GM19193 (cell line): Measurements from ENCODE around the gene MYL7.

ENCODE experiments used
- POLR2A ChIP-seq: IDR thresholded peaks from 4 replicates; pipeline ENCODE4 v1.6.1; 2011; ENCODE audit not compliant: insufficient read depth, insufficient read length; ENCODE audit errors: extremely low read depth

The MYL7 gene

DNA sequence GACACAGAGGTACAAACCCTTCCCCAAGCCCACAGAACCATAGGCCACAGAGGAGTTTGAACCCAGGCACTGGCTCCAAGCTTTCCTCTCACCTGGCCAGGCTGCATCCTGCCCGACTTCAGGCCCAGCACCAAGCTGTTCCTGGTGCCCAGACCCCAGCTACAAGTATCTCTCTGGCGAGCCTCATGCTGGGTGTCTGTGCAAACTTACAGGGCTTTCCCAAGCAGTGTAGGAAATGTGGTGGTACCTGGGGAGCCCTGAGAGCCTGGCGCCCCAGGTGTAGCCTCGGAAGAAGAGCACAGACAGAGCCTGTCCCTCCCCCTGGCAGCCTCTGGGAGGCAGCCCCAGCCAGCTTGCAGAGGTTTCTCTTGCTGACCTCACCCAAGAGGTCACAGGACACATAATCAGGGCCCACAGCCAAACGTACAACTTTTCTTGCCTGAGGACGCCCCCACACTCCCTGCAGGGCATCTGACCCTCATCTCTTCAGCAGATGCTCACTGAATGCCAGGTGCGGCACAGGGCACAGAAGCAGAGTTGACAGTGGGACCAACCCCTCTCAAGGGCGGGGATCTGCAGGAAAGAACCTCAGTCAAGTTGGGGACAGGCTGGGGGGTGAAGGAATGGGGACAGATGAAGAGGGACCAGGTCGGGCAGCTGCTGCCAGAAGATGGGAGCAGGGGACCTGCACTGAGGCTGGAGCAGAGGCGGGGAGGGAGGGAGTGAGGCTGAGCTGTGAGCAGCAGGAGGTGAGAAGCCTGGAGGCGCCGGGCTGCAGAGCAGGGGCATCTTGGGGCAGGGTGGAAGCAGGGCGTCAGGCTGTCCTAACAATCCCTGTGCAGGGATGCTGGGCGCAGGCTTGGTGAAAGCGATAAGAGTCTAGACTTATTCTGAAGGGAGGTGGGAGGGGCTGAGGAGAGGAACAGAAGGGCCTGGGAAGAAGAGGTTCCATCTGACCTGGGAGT lies 16.3 kb upstream of the MYL7 start:
- no peak for TF ChIP-seq POLR2A

DNA sequence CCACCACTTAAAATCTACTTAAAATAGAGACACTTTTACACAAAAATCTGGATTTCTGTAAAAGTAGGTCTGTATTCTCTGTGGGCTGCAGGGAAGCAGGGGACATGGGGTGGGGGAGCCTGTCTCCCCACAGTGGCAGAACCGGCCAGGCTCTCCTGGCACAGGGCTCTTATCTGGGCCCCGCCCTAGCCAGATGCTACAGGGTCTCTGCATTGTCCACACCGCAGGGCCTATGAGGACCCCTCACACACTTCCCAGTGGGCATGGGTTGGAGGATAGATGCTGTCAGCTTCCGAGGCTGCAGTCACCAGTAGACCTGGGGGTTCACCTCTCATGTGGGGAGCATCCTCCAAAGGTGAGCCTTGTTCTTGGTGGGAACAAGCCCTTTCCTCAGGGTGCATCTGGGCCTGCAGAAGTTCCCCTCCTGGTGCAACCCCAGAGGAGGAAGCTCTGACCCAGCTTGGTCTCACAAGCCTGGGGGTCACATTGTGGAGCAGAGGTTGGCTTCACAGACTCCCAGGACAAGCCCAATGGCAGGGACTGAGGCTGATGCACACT lies 15.4 kb upstream of the MYL7 start:
- no peak for TF ChIP-seq POLR2A

DNA sequence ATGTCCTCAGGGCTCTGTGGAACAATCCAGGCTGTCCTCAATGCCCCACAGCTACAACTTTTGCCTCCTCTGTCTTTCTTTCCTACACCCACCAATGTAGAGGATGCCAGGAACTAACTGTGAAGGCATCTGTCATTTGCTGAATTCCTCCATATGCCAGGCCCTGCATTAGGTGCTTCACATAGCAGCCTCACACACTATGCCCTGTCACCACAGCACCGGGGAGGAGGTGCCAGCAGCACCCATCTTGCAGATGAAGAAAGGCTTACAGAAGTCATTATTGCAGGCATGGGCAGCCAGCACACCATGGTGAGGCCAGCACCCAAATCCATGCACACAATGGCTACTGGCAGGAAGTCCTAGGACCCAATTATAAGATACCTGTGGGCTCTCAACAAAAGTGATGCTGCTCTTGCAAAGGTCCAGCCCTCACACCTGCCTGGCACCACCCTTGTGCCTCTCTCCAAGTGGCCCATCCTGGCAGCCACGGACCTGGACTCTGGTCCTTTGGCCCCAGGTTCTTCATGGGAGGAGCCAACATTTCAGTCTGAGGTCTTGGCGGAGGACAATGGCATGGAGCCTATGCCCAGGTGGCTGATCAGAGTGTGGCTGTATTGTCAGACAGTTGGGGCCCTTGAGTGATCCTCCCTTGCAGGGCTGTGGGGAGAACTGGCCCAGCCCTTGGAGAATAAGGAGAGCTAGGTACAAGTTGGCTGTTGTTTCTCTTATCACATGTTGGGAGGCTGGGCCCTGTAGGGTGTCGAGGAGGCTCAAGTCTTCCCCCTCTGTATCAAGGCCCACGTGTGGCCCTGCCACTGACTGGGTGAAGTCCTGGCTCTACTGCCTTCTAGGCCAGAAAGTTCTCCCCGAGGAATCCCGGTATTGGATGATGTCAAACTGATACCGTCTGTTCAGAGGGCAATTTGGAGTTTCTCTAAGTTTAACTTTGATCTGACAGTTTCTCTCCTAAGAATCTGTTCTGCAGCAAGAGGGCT lies 14.4 kb upstream of the MYL7 start:
- TF ChIP-seq POLR2A = no peak

DNA sequence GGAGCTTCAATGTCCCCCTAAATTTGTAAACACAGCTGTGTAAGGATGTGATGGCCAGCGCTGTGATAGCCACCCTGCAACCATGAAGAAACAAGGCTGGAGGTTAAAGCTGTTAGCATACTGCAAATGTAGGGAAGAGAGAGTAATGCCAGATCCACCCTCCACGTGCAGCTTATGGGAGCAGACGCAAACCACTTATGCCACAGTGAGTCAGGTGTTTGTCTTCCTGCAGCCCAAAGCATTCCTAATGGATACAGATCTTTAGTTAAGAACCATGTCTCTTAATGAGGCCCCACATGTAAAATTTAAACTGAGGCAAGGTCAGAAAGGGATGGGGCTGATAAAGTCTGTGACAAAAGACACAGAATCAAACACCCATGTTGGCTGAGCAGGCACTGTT lies 13.6 kb upstream of the MYL7 start:
- no peak for TF ChIP-seq POLR2A

DNA sequence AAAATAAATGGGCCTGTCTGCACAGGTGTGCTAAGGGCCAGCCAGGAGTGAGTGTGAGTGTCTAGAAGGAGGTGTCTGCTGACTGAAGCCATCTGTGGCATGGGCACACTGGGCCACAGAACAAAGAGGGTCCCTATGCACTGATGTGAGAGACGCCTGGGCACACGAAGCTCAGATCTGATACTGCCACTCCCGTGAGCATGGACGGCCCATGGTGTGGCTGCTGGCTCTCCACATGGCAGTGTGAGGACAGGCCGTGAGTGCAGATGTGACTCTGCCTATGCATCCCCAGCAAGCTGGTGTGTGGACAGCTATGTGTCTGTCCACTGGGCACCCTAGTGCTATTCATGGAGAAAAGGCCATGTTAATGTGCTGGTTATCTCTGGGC lies 12.8 kb upstream of the MYL7 start:
- TF ChIP-seq POLR2A = no peak

DNA sequence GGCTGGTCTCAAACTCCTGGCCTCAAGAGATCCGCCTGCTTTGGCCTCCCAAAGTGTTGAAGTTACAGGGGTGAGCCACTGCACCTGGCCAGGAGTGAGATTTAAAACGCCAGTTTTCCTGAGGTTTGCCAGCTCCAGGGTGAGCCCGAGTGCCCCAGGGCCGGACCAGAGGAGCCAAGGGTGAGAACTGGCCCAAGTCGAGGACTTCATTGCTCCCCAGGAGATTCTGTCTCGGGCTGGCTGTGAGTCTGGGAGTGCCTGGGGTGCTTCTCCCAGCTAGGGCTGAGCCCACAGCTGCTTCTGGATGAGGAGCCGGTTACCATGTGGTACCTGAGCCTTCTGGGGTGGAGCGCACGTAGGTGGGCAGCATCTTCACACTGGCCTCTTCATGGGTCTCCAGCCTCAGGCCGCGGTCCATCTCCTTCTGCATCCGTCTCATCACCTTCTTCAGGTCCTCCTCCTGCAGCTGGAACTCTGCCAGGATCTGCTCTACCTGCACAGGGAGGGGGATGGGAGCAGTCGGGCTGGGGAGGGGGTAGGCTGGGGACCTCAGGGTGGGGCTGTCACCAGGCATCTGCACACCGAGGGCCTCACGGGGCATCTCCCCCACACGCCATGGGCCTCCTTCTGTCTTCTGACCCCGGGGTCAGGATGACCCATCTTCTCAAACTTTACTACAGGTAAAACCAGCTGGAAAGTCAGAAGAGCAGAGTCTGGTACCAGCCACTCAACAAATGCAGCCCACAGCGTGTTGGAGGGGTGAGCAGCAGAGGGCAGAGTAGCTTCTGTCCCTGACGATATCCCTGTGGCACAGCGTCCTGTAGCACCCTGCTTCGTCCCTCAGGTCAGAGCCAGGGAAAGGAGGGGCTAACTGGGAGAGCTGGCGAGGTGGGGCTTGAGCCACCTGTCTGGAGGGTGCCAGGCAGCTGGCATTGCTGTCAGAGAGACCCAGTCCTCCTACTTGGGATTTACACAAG lies 12.1 kb upstream of the MYL7 start:
- no peak for TF ChIP-seq POLR2A

DNA sequence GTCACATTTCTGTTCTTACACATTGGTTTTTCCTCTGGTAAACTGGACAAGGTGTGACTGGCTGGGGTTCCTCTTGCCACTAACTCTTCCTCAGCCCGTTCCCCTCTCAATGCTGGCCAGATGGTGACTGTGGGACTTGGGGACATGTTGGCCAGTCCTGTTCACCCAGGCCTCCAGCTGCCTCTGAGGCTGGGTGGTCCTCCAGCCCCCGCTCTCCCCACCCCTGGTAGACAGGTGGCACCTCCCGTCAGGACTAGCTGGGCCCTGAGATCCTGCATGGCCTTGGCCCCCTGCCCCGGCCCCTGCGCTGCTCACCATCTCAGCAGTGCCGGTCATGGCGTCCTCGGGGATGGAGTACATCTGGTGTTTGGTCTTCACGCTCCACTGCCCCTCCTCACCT lies 10.8 kb upstream of the MYL7 start:
- TF ChIP-seq POLR2A = no peak

DNA sequence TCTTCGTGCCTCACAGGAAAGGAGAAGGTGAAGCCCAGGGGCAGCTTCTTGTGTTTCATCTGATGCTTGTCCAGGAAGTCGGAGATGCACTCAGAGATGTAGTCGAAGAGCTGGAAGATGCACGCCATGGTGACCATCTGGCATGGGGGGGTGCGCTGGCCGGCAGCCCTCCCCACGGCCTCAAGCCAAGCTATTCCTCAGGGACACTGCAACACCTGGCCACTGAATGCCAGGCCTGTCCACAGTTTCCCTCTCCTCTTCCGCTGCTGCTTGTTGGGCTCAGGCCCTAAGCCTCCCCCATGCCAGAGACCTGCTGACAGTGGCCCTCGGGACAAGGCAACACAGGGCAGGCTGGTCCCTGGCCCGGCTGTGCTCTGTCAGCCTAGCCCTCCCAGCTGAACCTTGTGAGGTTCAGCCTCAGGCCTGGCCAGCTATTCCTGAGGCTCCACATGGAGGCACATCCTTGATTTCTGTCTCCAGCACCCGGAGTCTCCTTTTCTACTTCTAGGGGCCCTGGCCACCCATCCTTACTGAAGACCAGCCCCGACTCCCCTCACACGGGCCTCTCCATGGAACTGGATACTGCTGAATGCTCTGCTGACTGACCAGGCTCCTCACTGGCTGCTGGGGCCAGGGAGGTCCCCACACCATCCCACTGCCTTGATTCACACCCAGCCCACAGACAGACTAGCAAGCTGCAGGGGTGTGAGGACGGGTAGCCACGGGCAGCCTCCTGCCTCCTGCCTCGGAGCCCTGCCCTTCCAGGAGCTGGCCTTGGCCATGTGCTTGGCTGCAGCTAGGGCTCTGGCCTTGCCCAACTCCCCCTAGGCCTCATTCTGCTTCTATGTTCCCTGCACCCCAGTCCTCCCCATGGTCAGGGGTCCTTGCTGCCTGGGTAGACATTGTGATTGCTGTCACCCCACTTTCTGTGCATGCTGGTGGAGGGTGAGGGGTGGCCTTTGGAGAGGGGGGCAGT lies 10.1 kb upstream of the MYL7 start:
- no peak for TF ChIP-seq POLR2A

DNA sequence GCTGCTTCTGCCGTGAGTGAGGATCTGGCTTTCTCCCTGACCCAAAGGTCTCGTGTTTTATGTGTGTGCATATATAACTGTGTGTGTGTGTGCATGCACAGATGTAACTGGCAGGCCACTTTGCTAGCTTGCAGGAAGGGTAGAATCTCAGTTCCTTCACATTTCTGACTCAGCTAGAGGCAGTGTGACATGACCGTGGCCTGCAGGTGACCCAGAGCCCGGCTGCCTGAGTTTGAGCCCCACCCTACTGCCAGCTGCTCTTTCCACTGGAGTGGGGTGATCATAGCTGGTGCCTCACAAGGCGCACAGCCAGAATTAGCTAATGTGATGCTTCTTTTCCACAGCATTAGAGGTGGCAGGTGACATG lies 9.3 kb upstream of the MYL7 start:
- no peak for TF ChIP-seq POLR2A

DNA sequence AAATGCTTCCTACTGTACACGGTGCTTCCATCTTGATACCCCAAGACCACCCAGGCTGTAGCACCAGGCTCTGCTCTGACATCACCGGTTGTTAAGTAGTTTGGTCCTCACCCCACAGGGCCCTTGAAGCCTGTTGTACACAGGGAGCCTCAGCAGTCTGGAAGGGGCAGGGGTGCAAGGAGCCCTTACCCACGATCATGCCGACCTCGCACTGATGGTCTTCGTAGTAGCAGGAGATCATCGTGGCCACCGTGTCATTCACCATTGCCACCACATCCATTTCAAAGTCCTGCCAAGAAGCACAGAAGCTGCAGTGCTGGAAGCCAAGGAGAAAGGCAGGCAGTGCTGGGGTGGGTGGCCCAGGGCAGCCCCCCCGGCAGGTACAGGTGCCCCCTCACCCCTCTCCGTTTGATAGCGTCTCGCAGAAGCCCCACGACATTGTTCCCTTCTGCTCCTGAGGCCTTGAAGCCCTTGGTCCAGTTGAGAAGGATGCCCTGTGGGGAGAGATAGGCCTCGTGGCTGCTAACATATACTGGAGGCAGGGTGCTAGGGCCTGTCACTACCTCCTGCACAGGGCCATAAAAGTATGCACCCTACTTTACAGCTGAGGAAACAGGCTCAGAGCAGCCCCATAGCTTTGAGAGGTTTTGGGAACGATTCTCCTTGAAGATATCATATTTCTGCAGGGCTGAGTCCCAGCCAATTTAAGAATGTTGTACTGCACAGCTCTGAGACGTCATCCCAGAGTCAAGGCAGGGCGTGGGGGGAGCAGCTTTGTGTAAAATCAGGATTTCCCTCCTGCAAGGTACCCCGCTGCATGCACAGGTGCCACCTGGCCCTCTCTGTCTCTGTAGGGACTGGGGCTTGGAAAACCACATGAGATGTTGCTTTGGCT lies 8.7 kb upstream of the MYL7 start:
- no peak for TF ChIP-seq POLR2A

DNA sequence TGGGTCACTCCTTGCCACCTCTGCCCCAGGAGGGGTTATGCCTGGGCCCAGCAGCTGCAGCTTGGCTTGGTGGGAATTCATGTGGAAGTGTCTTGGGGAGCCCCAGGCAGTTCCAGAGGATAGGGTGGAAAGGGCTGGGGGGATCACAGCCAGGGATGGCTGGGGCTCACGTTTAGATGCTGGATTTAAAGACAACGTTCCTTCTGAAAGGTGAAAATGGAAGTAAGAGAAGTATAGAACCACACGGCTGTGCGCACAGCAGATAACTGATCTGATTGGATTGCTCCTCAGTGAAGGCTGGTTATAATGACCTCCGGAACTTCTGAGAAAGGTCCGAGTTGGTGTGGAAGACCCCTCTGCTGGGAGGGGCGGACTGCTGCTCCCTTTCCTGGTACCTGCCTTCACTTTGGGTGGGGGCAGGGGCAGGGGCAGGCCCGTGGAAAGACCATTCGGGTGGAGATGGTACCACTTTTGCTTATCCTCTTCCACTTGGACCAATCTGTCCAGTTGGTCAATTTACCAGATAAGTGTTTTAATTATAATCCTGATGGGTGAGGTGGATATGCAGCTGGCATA lies 7.9 kb upstream of the MYL7 start:
- no peak for TF ChIP-seq POLR2A

DNA sequence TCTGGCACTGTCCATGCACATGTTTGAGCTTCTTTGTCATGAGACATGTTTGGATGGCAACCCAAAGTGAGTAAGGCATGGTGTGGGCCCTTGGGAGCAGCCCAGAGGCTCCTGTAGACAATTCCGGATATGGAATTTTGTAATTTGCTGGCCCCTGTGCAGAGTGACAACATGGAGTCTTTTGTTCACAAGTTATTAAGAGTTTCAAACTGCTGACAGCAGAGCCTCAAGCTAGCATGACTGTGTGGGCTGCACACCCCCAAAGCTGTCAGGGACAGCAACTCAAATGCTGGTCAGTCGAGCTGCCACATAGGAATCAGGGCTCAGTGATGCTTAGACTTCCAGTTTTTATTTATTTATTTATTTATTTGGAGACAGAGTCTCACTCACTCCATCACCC lies 7.0 kb upstream of the MYL7 start:
- no peak for TF ChIP-seq POLR2A
